Psoas muscle (tissue), 8 donors: Measurements from ENCODE around the gene DCAF10. TPM values are rescaled to one million over a fixed set of nuclear protein-coding genes. Genes with fewer than 3 reads are reported as not detected.

Experiments used
- ATAC-seq, 4 donors: fragments of 200-7000 bp; cut with Tn5 transposase; one replicate each; pipeline ENCODE4 v1.9.1; 2020; ENCODE audit warnings: moderate library complexity in 3 of 4, mild to moderate bottlenecking in 2 of 4
- DNase-seq, 2 donors: peaks; one replicate each; pipeline ENCODE4 v3.0.0-alpha.2; 2020
- H3K27ac ChIP-seq: fragments of 200-600 bp; one replicate; pipeline ENCODE4 v1.8.0; 2022
- H3K27me3 ChIP-seq, 3 donors: fragments of 200-600 bp in 1 of 3; one replicate each; pipeline versions ENCODE4 v1.6.1 to v1.8.0; 2013 to 2022; ENCODE audit warnings: low read length in 2 of 3, mild to moderate bottlenecking in 2 of 3, moderate library complexity in 1 of 3; ENCODE audit not compliant: insufficient read depth in 3 of 3
- H3K36me3 ChIP-seq, 2 donors: fragments of 200-600 bp in 1 of 2; one replicate each; pipeline versions ENCODE4 v1.6.1 to v1.8.0; 2013 to 2022; ENCODE audit warnings: low read depth in 1 of 2, mild to moderate bottlenecking in 1 of 2, moderate library complexity in 1 of 2; ENCODE audit not compliant: insufficient read depth in 1 of 2
- H3K4me1 ChIP-seq: fragments of 200-600 bp; one replicate; pipeline ENCODE4 v1.8.0; 2022
- H3K4me3 ChIP-seq: fragments of 200-600 bp; one replicate; pipeline ENCODE4 v1.8.0; 2022; ENCODE audit warnings: mild to moderate bottlenecking
- H3K9me3 ChIP-seq: fragments of 200-600 bp; one replicate; pipeline ENCODE4 v1.8.0; 2022
- CTCF ChIP-seq: fragments of 200-600 bp; IDR thresholded peaks from one replicate; pipeline ENCODE4 v1.8.0; 2022; ENCODE audit warnings: antibody characterized with exemption
- WGBS, 3 donors: extraction: QIAGEN DNeasy Blood & Tissue Kit; methylation state at CpG; one replicate each; pipeline versions ENCODE4 v1.1.6 to v1.1.7; 2013; 5-methylcytosine and 5-hydroxymethylcytosine counted together
- intact Hi-C, 2 donors: fragments of 100-400 bp; cut with DNase I; formaldehyde crosslinking; loops; one replicate each; pipeline versions ENCODE4 v1.11.0 to v1.14.2; 2022
- polyA plus RNA-seq, 3 donors: library from polyadenylated mRNA; stranded (reverse); fragments of 200-250 nt; gene quantifications; one replicate each; pipeline ENCODE4 v1.2.3, GENCODE V29; 2013
- total RNA-seq, 4 donors: library from RNA; stranded (reverse); fragmentation: NEBNext Ultra II Directional in 2 of 4; extraction: Animal tissue kit (Norgen Biotek cat#: 25700) in 2 of 4; gene quantifications; one replicate each; pipeline versions ENCODE4 v1.2.1 to v1.2.4, GENCODE V29; 2021 to 2023
- donor health status: healthy with polysubstance abuse.
- donor health status: DM: no; HTN: no; CAD: no; lungs with moderate emphysema.
- donor health status: Bipolar disorder and iron deficiency.
- donor health status: healthy.
- donor health status: DM: yes; HTN: yes; CAD: no.
- donor health status: DM: no; HTN: no; CAD: no.
- donor health status: DM: no; HTN: no; CAD: no.
- donor health status: DM: yes; HTN: yes; CAD: no.

The DCAF10 gene
- total and polyA plus RNA-seq, 7 donors = 9.7 to 27.2 (median 20.2) TPM

- no peak for TF ChIP-seq CTCF
- H3K9me3 ChIP-seq = no peaks in the 10 kb centered on the region
- peaks cover 0 to 10% of the 10 kb centered on the region in 2 donors for H3K36me3 ChIP-seq
- no peaks in the 10 kb centered on the region for H3K27me3 ChIP-seq
- ATAC-seq (no peak), DNase-seq (no peak)
- no peak overlapping the region for H3K27ac ChIP-seq
- 95 to 98% (median 96%) methylated on average over 5 of the region's 5 CpGs for WGBS, 3 donors
- no peak overlapping the region for H3K4me3 ChIP-seq
- no peaks in the 10 kb centered on the region for H3K4me1 ChIP-seq
- intact Hi-C loops = no loop called here
These were observed 69.6 kb downstream of the DCAF10 start for GRCh38 chr9:37870081-37870798.

GRCh38 chr9:37870799-37871176 lies 70.2 kb downstream of the DCAF10 start:
- no peaks in the 10 kb centered on the region for H3K27me3 ChIP-seq
- intact Hi-C loops = no loop called here
- peaks cover 0 to 6% of the 10 kb centered on the region in 2 donors for H3K36me3 ChIP-seq
- H3K27ac ChIP-seq = no peak overlapping the region
- H3K9me3 ChIP-seq = no peaks in the 10 kb centered on the region
- no peak overlapping the region for H3K4me3 ChIP-seq
- no peaks in the 10 kb centered on the region for H3K4me1 ChIP-seq
- no peak for TF ChIP-seq CTCF
- ATAC-seq (no peak), DNase-seq (no peak)
- 69 to 81% (median 72%) methylated on average over 5 of the region's 5 CpGs for WGBS, 3 donors

GRCh38 chr9:37873955-37874354 lies 73.4 kb downstream of the DCAF10 start:
- ATAC-seq = no peak
- 90 to 96% (median 93%) methylated on average over 2 of the region's 2 CpGs for WGBS, 3 donors
- Histone ChIP-seq H3K9me3 (no peaks in the 10 kb centered on the region), H3K36me3 (peaks cover 0 to 8% of the 10 kb centered on the region in 2 donors), H3K27ac (no peak overlapping the region), H3K4me1 (no peaks in the 10 kb centered on the region), H3K4me3 (no peak overlapping the region), H3K27me3 (no peaks in the 10 kb centered on the region)
- intact Hi-C loops = no loop called here
- DNase-seq = no peak
- TF ChIP-seq CTCF = no peak

- Histone ChIP-seq H3K4me1 (no peaks in the 10 kb centered on the region), H3K9me3 (no peaks in the 10 kb centered on the region), H3K36me3 (peaks cover 0 to 32% of the 10 kb centered on the region in 2 donors), H3K27ac (no peak overlapping the region), H3K4me3 (no peak overlapping the region), H3K27me3 (no peaks in the 10 kb centered on the region)
- 95 to 99% (median 97%) methylated on average over 1 of the region's 1 CpG for WGBS, 3 donors
- intact Hi-C loops = no loop called here
- ATAC-seq = no peak
- no peak for DNase-seq
- no peak for TF ChIP-seq CTCF
These were observed 75.8 kb downstream of the DCAF10 start for GRCh38 chr9:37876376-37876775.
